Measurements from ENCODE around the gene SCP2.

Gene SCP2

GRCh38 chr1:53090227-53091147 lies 163.4 kb downstream of the SCP2 start:
- DNase-seq, result peak in 1 of 10 donors; percentile 67
- intact Hi-C loops (cut with DNase I), result no loop called here

GRCh38 chr1:53091841-53092645 lies 165.0 kb downstream of the SCP2 start:
- DNase-seq, result peak in 4 of 10 donors; percentile 13 to 34 (median 31)

GRCh38 chr1:53092659-53093450 lies 165.8 kb downstream of the SCP2 start:
- intact Hi-C loops (cut with DNase I), result no loop called here
- peak in 1 of 10 donors; percentile 27 for DNase-seq

More at GRCh38 chr1:53091841-53092645, 165.0 kb downstream of the SCP2 start:
- intact Hi-C loops (cut with DNase I), result no loop called here

- intact Hi-C loops (cut with DNase I), result no loop called here
- DNase-seq, result peak in 1 of 10 donors; percentile 68
Observed at GRCh38 chr1:53093451-53093754, 166.3 kb downstream of the SCP2 start.

GRCh38 chr1:53093778-53094532 lies 166.9 kb downstream of the SCP2 start:
- intact Hi-C loops (cut with DNase I), result no loop called here
- no peak for DNase-seq

- no peak for DNase-seq
- intact Hi-C loops (cut with DNase I), result no loop called here
Observed at GRCh38 chr1:53094533-53094919, 167.4 kb downstream of the SCP2 start.
